HepG2 (cell line): ENCODE data around the gene CYTH2. TPM values are rescaled to one million over a fixed set of nuclear protein-coding genes. Genes with fewer than 3 reads are reported as not detected.

ENCODE experiments used
- ATAC-seq: fragments of 200-7000 bp; cut with Tn5 transposase; 3 replicates; pipeline ENCODE4 v1.9.1; 2020; ENCODE audit warnings: mild to moderate bottlenecking, moderate library complexity
- BruUV-seq: library from RNA; stranded (reverse); fragments of 400-500 nt; replicated peaks from 2 replicates; lab custom pipeline; 2021; lab: Mats Ljungman, UMichigan
- CTCF ChIA-PET: fragments of 300-600 bp; formaldehyde crosslinking; extraction: SDS; loops from one replicate; lab custom pipeline; 2021; ENCODE audit warnings: low total read pairs, inconsistent platforms, low intra/inter-chr PET ratio; lab: Yijun Ruan, JAX
- POLR2A ChIA-PET: fragments of 350-600 bp; sonication (Branson Sonifier 250); formaldehyde crosslinking; loops from one replicate; lab custom pipeline; 2020; ENCODE audit warnings: antibody characterized with exemption, inconsistent platforms; lab: Yijun Ruan, JAX
- DNase-seq: peaks from one replicate; pipeline ENCODE4 v3.0.0-alpha.2; 2015; ENCODE audit warnings: low spot score
- FAIRE-seq: peaks from 3 replicates; lab custom pipeline; 2011; peaks lifted over from hg19 to GRCh38; lab: Jason Lieb, UNC
- H2AFZ ChIP-seq: one replicate; pipeline ENCODE4 v1.6.1; 2011; ENCODE audit warnings: low read length, inconsistent platforms
- H3K27ac ChIP-seq: fragments of 300-600 bp; 3 replicates; pipeline ENCODE4 v1.8.0; 2011; ENCODE audit warnings: mixed run types, mild to moderate bottlenecking, mixed read lengths, low read length, inconsistent platforms; ENCODE audit not compliant: insufficient read depth; ENCODE audit errors: extremely low read length
- H3K27me3 ChIP-seq, 2 experiments: fragments of 200-600 bp in 1 of 2; 2 replicates in 1 of 2; 3 replicates in 1 of 2; pipeline versions ENCODE4 v1.6.0 to v1.8.0; 2011; ENCODE audit warnings: low read length in 2 of 2, mild to moderate bottlenecking in 2 of 2, moderate library complexity in 2 of 2, inconsistent platforms in 1 of 2; ENCODE audit not compliant: insufficient read depth in 2 of 2, control insufficient read depth in 1 of 2
- H3K36me3 ChIP-seq, 2 experiments: fragments of 200-600 bp in 1 of 2; replicated peaks in 1 of 2; 2 replicates in 1 of 2; 3 replicates in 1 of 2; pipeline versions ENCODE4 v1.5.1 to v1.8.0; 2011; ENCODE audit warnings: low read length in 2 of 2, inconsistent platforms in 1 of 2; ENCODE audit not compliant: insufficient read depth in 2 of 2, control insufficient read depth in 1 of 2
- H3K4me1 ChIP-seq: 2 replicates; pipeline ENCODE4 v1.5.1; 2012; ENCODE audit warnings: low read length, inconsistent platforms; ENCODE audit not compliant: insufficient read depth
- H3K4me2 ChIP-seq: 2 replicates; pipeline ENCODE4 v1.6.0; 2011; ENCODE audit warnings: low read depth, low read length, inconsistent platforms
- H3K4me3 ChIP-seq, 3 experiments: fragments of 200-600 bp in 1 of 3; sonication (generic), shearing (Covaris generic) in 1 of 3; replicated peaks in 1 of 3; 2 replicates each; pipeline ENCODE4 v1.5.1; 2011 to 2016; ENCODE audit warnings: low read length in 3 of 3, inconsistent platforms in 2 of 3, low read depth in 2 of 3, mild to moderate bottlenecking in 2 of 3, control low read depth in 1 of 3, mixed read lengths in 1 of 3; ENCODE audit not compliant: insufficient read depth in 1 of 3
- H3K79me2 ChIP-seq: one replicate; pipeline ENCODE4 v1.6.1; 2011; ENCODE audit warnings: low read length, inconsistent platforms; ENCODE audit not compliant: insufficient read depth
- H3K9ac ChIP-seq: 2 replicates; pipeline ENCODE4 v1.6.0; 2011; ENCODE audit warnings: mild to moderate bottlenecking, low read depth, low read length, inconsistent platforms; ENCODE audit not compliant: insufficient read depth
- H3K9me3 ChIP-seq: 2 replicates; pipeline ENCODE4 v1.5.1; 2012; ENCODE audit warnings: mild to moderate bottlenecking, low read length
- H4K20me1 ChIP-seq: 2 replicates; pipeline ENCODE4 v1.6.0; 2011; ENCODE audit warnings: inconsistent platforms, mild to moderate bottlenecking, low read length, moderate library complexity; ENCODE audit not compliant: insufficient read depth
- IKZF4 ChIP-seq: sonication (generic); formaldehyde crosslinking; IDR thresholded peaks from 2 replicates; pipeline ENCODE4 v1.5.1; 2020; ENCODE audit warnings: borderline replicate concordance, mild to moderate bottlenecking, low read depth, missing genetic modification reagents; ENCODE audit errors: not compliant biosample characterization
- PRPF4 ChIP-seq: fragments of 200-400 bp; formaldehyde crosslinking; IDR thresholded peaks from 2 replicates; pipeline ENCODE4 v1.6.1; 2016; ENCODE audit warnings: low read length, low read depth; ENCODE audit not compliant: poor library complexity, severe bottlenecking
- REPIN1 ChIP-seq: sonication (generic); formaldehyde crosslinking; IDR thresholded peaks from 2 replicates; pipeline ENCODE4 v1.8.0; 2022; ENCODE audit warnings: missing genetic modification reagents, low read depth, mild to moderate bottlenecking, borderline replicate concordance
- SALL1 ChIP-seq: sonication (generic); formaldehyde crosslinking; IDR thresholded peaks from 2 replicates; pipeline ENCODE4 v1.8.0; 2022; ENCODE audit warnings: mild to moderate bottlenecking, missing genetic modification reagents
- SMARCC2 ChIP-seq: fragments of 450-650 bp; IDR thresholded peaks from 2 replicates; pipeline ENCODE4 v1.6.1; 2017; ENCODE audit warnings: antibody characterized with exemption, mild to moderate bottlenecking
- ZBTB38 ChIP-seq: sonication (generic); formaldehyde crosslinking; IDR thresholded peaks from 2 replicates; pipeline ENCODE4 v1.5.1; 2020; ENCODE audit warnings: mild to moderate bottlenecking, missing genetic modification reagents
- WGBS: methylation state at CpG from one replicate; pipeline ENCODE4 v1.1.6; 2017; ENCODE audit warnings: low lambda C conversion rate; 5-methylcytosine and 5-hydroxymethylcytosine counted together
- in situ Hi-C: cut with HindIII; loops from 2 replicates; pipeline ENCODE4 v1.10.0; 2017; ENCODE audit warnings: low pct_unique_long_range_greater_than_20kb; ENCODE audit not compliant: extremely low pct_ligation_motif_present
- intact Hi-C: fragments of 100-400 bp; cut with micrococcal nuclease; formaldehyde crosslinking; loops from one replicate; pipeline ENCODE4 v1.10.0; 2022; ENCODE audit not compliant: unreplicated experiment
- polyA plus RNA-seq, 8 experiments: library from polyadenylated mRNA; depleted of rRNA in 3 of 8; stranded (reverse) in 7 of 8; unstranded in 1 of 8; fragments of >200 nt; fragmentation: Illumina TruSeq in 4 of 8; extraction: Trizol in 4 of 8; gene quantifications; 2 replicates each; pipeline versions ENCODE4 v1.2.1 to v1.2.3, GENCODE V29; 2011 to 2016; ENCODE audit warnings: low read depth in 4 of 8, missing spikeins in 1 of 8, mixed read lengths in 1 of 8; ENCODE audit not compliant: insufficient read depth in 1 of 8
- total RNA-seq, 5 experiments: library from RNA; depleted of rRNA; stranded (reverse); fragments of >200 nt; fragmentation: Illumina TruSeq; extraction: Trizol; gene quantifications; 2 replicates each; pipeline ENCODE4 v1.2.3, GENCODE V29; 2016; ENCODE audit warnings: low read depth in 1 of 5
- TF ChIP-seq, protein P1 (sequence below): sonication (generic); formaldehyde crosslinking; IDR thresholded peaks from 2 replicates; pipeline ENCODE4 v1.4.0; 2020; ENCODE audit warnings: missing genetic modification reagents, borderline replicate concordance
- TF ChIP-seq, protein P2 (sequence below): sonication (generic); formaldehyde crosslinking; IDR thresholded peaks from 2 replicates; pipeline ENCODE4 v1.5.1; 2020; ENCODE audit warnings: missing genetic modification reagents, mild to moderate bottlenecking, borderline replicate concordance
- TF ChIP-seq, protein P3 (sequence below): sonication (generic); formaldehyde crosslinking; IDR thresholded peaks from 2 replicates; pipeline ENCODE4; 2020; ENCODE audit warnings: missing genetic modification reagents, mild to moderate bottlenecking, borderline replicate concordance

Gene CYTH2
- total and polyA plus RNA-seq, 2 of the 13 experiments (the other 11 are each of a cell fraction or from before 2014, with no cell fraction given) = 16.5 to 39.3 TPM

DNA sequence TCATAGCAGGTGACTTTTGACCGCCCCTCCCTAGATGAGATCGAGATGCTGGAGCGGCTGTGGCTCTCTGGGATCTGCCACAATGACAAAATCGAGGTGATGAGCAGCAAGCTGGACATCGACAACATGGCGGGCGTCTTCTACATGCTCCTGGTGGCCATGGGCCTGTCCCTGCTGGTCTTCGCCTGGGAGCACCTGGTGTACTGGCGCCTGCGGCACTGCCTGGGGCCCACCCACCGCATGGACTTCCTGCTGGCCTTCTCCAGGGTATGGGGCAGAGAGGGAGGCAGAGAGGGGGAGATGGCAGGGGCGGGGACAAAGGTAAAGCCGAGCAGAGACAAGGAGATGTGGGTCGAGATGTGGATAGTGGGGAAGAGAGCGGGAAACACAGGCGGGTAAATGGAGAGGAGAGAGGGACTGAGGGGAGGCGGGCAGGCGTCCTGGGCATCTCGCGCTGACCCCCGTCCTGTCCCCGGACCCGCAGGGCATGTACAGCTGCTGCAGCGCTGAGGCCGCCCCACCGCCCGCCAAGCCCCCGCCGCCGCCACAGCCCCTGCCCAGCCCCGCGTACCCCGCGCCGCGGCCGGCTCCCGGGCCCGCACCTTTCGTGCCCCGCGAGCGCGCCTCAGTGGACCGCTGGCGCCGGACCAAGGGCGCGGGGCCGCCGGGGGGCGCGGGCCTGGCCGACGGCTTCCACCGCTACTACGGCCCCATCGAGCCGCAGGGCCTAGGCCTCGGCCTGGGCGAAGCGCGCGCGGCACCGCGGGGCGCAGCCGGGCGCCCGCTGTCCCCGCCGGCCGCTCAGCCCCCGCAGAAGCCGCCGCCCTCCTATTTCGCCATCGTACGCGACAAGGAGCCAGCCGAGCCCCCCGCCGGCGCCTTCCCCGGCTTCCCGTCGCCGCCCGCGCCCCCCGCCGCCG, 26.8 kb upstream of the CYTH2 start:
- Histone ChIP-seq H3K9me3 (no peaks in the 10 kb centered on the region), H3K9ac (no peak overlapping the region), H3K4me2 (no peak overlapping the region), H3K27ac (no peak overlapping the region), H2AFZ (no peak overlapping the region), H3K79me2 (peaks cover 9% of the 10 kb centered on the region), H3K4me3 (no peak overlapping the region), H3K4me1 (peaks cover 10% of the 10 kb centered on the region), H3K27me3 (no peaks in the 10 kb centered on the region; a peak in 1 of 5 replicates), H4K20me1 (no peaks in the 10 kb centered on the region), H3K36me3 (0 out of 5 replicates have a peak, but pooled peaks cover 0 to 2% of the 10 kb centered on the region in 2 experiments)
- POLR2A ChIA-PET = no interaction called here
- WGBS = 97% methylated on average over 82 of the region's 94 CpGs
- ATAC-seq = no peak
- CTCF ChIA-PET = no interaction called here
- intact Hi-C loops (loop anchor here (10.0 kb wide), 1 partner anchor 88 kb away; no protein-coding TSS in a partner anchor), in situ Hi-C loops (no loop called here)
- no TSS peak for BruUV-seq
- no peak for DNase-seq
- TF ChIP-seq PRPF4 = no peak
- TF ChIP-seq, protein P1, sequence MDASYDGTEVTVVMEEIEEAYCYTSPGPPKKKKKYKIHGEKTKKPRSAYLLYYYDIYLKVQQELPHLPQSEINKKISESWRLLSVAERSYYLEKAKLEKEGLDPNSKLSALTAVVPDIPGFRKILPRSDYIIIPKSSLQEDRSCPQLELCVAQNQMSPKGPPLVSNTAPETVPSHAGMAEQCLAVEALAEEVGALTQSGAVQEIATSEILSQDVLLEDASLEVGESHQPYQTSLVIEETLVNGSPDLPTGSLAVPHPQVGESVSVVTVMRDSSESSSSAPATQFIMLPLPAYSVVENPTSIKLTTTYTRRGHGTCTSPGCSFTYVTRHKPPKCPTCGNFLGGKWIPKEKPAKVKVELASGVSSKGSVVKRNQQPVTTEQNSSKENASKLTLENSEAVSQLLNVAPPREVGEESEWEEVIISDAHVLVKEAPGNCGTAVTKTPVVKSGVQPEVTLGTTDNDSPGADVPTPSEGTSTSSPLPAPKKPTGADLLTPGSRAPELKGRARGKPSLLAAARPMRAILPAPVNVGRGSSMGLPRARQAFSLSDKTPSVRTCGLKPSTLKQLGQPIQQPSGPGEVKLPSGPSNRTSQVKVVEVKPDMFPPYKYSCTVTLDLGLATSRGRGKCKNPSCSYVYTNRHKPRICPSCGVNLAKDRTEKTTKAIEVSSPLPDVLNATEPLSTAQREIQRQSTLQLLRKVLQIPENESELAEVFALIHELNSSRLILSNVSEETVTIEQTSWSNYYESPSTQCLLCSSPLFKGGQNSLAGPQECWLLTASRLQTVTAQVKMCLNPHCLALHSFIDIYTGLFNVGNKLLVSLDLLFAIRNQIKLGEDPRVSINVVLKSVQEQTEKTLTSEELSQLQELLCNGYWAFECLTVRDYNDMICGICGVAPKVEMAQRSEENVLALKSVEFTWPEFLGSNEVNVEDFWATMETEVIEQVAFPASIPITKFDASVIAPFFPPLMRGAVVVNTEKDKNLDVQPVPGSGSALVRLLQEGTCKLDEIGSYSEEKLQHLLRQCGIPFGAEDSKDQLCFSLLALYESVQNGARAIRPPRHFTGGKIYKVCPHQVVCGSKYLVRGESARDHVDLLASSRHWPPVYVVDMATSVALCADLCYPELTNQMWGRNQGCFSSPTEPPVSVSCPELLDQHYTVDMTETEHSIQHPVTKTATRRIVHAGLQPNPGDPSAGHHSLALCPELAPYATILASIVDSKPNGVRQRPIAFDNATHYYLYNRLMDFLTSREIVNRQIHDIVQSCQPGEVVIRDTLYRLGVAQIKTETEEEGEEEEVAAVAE (CRISPR knock-in tag) = no peak
- no peak for TF ChIP-seq REPIN1
- TF ChIP-seq, protein P2, sequence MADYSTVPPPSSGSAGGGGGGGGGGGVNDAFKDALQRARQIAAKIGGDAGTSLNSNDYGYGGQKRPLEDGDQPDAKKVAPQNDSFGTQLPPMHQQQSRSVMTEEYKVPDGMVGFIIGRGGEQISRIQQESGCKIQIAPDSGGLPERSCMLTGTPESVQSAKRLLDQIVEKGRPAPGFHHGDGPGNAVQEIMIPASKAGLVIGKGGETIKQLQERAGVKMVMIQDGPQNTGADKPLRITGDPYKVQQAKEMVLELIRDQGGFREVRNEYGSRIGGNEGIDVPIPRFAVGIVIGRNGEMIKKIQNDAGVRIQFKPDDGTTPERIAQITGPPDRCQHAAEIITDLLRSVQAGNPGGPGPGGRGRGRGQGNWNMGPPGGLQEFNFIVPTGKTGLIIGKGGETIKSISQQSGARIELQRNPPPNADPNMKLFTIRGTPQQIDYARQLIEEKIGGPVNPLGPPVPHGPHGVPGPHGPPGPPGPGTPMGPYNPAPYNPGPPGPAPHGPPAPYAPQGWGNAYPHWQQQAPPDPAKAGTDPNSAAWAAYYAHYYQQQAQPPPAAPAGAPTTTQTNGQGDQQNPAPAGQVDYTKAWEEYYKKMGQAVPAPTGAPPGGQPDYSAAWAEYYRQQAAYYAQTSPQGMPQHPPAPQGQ (CRISPR knock-in tag) = no peak
- TF ChIP-seq ZBTB38 (CRISPR knock-in tag) = peak; percentile 38; the same call in 1 of the 2 replicates
- TF ChIP-seq SALL1 (CRISPR knock-in tag) = no peak
- TF ChIP-seq, protein P3, sequence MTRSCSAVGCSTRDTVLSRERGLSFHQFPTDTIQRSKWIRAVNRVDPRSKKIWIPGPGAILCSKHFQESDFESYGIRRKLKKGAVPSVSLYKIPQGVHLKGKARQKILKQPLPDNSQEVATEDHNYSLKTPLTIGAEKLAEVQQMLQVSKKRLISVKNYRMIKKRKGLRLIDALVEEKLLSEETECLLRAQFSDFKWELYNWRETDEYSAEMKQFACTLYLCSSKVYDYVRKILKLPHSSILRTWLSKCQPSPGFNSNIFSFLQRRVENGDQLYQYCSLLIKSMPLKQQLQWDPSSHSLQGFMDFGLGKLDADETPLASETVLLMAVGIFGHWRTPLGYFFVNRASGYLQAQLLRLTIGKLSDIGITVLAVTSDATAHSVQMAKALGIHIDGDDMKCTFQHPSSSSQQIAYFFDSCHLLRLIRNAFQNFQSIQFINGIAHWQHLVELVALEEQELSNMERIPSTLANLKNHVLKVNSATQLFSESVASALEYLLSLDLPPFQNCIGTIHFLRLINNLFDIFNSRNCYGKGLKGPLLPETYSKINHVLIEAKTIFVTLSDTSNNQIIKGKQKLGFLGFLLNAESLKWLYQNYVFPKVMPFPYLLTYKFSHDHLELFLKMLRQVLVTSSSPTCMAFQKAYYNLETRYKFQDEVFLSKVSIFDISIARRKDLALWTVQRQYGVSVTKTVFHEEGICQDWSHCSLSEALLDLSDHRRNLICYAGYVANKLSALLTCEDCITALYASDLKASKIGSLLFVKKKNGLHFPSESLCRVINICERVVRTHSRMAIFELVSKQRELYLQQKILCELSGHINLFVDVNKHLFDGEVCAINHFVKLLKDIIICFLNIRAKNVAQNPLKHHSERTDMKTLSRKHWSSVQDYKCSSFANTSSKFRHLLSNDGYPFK (CRISPR knock-in tag) = no peak
- TF ChIP-seq IKZF4 = no peak
- no peak for TF ChIP-seq SMARCC2
- FAIRE-seq = no peak
